ENCODE data around the gene IL18. TPM values are rescaled to one million over a fixed set of nuclear protein-coding genes. Genes with fewer than 3 reads are reported as not detected.

IL18 gene
- total RNA-seq, 1 experiment from 2014 or later = 0.74 TPM

DNA sequence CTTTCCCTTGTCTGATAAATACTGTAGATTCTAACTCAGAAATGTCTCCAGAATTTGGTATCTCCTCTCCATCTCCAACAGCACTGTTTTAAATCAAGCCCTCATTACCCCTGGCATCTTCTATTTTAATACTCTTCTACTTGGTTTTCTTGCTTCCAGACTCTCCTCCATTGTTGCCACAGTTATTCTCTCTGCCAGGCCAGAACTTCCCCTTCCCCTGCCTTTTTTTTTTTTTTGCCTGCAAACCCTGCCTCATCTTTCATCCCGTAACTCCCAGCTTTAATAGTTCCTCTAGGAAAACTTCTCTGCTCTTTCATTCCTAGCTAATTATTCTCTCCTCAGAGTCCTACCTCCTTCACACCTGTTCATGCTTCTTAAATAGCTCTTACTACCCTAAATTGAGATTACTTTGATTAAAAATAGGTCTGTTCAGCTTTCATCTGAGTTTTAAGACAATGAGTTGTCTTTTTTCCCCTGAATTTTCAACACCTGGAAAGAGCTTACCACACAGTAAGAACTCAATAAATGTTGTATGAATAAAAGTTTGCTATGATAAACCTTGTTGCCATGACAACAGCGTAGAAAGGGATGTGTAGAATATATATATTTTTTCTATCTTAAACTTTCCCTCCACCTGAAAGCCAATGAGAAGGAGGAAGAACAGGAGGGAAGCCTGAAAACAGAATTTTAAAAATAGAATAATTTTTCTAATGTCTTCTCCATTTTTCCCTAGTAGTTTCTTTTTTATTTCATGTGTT is 3.6 kb downstream of the IL18 start (continued):
- TF ChIP-seq, protein P1, sequence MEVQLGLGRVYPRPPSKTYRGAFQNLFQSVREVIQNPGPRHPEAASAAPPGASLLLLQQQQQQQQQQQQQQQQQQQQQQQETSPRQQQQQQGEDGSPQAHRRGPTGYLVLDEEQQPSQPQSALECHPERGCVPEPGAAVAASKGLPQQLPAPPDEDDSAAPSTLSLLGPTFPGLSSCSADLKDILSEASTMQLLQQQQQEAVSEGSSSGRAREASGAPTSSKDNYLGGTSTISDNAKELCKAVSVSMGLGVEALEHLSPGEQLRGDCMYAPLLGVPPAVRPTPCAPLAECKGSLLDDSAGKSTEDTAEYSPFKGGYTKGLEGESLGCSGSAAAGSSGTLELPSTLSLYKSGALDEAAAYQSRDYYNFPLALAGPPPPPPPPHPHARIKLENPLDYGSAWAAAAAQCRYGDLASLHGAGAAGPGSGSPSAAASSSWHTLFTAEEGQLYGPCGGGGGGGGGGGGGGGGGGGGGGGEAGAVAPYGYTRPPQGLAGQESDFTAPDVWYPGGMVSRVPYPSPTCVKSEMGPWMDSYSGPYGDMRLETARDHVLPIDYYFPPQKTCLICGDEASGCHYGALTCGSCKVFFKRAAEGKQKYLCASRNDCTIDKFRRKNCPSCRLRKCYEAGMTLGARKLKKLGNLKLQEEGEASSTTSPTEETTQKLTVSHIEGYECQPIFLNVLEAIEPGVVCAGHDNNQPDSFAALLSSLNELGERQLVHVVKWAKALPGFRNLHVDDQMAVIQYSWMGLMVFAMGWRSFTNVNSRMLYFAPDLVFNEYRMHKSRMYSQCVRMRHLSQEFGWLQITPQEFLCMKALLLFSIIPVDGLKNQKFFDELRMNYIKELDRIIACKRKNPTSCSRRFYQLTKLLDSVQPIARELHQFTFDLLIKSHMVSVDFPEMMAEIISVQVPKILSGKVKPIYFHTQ (CRISPR knock-in tag; IDR thresholded peaks at IDR 0.05) = no peak
- no peak for TF ChIP-seq ZNF232 (CRISPR knock-in tag; IDR thresholded peaks at IDR 0.05)
- no peak for TF ChIP-seq NR2C2 (CRISPR knock-in tag; IDR thresholded peaks at IDR 0.05)
- no peak for TF ChIP-seq ZNF671 (CRISPR knock-in tag; IDR thresholded peaks at IDR 0.05)
- TF ChIP-seq, protein P2, sequence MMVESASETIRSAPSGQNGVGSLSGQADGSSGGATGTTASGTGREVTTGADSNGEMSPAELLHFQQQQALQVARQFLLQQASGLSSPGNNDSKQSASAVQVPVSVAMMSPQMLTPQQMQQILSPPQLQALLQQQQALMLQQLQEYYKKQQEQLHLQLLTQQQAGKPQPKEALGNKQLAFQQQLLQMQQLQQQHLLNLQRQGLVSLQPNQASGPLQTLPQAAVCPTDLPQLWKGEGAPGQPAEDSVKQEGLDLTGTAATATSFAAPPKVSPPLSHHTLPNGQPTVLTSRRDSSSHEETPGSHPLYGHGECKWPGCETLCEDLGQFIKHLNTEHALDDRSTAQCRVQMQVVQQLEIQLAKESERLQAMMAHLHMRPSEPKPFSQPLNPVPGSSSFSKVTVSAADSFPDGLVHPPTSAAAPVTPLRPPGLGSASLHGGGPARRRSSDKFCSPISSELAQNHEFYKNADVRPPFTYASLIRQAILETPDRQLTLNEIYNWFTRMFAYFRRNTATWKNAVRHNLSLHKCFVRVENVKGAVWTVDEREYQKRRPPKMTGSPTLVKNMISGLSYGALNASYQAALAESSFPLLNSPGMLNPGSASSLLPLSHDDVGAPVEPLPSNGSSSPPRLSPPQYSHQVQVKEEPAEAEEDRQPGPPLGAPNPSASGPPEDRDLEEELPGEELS (CRISPR knock-in tag; IDR thresholded peaks at IDR 0.05) = no peak

DNA sequence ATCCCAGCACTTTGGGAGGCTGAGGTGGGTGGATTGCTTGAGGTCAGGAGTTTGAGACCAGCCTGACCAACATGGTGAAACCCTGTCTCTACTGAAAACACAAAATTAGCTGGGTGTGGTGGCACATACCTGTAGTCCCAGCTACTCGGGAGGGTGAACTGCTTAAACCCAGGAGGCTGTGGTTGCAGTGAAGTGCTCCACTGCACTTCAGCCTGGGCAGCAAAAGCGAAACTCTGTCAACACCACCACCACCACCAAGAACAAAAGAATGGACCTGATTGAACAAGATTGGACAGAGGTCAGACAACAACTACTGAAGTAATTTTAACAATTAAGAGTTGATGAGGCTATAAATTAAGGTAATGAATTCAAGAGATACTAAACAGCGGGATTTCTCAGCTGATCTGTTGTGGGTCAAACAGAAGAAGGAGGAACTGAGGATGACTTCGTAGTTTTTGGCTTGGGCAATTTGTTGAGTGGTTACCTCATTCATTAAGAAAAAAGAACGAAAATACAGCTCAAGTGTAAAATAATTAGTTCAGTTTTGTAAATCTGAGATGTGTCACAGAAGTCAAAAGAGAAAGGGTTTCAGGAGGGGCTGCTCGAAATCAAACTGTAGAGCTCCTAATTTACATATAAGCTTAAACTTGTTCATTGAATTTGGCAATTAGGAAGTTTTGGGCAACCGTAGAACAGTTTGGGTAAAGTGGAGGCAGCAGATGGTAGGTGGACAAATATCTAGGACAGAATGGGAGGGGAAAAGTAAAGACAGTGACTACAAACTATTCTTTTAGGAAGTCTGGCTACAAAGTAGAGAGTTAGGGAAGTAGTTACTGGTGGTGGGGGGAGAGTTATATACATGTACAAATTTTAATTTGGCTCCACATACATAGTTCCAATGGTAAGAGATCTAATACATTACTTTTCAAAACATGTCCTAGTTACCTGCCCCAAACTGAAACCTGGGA is 4.5 kb downstream of the IL18 start:
- DNase-seq (ENCODE audit: low spot score) = no peak

More for the DNA sequence above, 4.5 kb downstream of the IL18 start:
- TF ChIP-seq OVOL2 (CRISPR knock-in tag; IDR thresholded peaks at IDR 0.05; ENCODE audit: borderline replicate concordance) (no peak), CBFB (CRISPR knock-in tag; IDR thresholded peaks at IDR 0.05; ENCODE audit: low read depth) (no peak), FOXJ3 (CRISPR knock-in tag; IDR thresholded peaks at IDR 0.05; ENCODE audit: borderline replicate concordance) (no peak), CREM (CRISPR knock-in tag; IDR thresholded peaks at IDR 0.05) (no peak), ATF1 (CRISPR knock-in tag; IDR thresholded peaks at IDR 0.05) (no peak), ZNF416 (CRISPR knock-in tag; IDR thresholded peaks at IDR 0.05) (no peak)
- TF ChIP-seq, protein P3, sequence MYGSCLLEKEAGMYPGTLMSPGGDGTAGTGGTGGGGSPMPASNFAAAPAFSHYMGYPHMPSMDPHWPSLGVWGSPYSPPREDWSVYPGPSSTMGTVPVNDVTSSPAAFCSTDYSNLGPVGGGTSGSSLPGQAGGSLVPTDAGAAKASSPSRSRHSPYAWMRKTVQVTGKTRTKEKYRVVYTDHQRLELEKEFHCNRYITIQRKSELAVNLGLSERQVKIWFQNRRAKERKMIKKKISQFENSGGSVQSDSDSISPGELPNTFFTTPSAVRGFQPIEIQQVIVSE (CRISPR knock-in tag; IDR thresholded peaks at IDR 0.05; ENCODE audit: borderline replicate concordance) = no peak
- TF ChIP-seq, protein P4, sequence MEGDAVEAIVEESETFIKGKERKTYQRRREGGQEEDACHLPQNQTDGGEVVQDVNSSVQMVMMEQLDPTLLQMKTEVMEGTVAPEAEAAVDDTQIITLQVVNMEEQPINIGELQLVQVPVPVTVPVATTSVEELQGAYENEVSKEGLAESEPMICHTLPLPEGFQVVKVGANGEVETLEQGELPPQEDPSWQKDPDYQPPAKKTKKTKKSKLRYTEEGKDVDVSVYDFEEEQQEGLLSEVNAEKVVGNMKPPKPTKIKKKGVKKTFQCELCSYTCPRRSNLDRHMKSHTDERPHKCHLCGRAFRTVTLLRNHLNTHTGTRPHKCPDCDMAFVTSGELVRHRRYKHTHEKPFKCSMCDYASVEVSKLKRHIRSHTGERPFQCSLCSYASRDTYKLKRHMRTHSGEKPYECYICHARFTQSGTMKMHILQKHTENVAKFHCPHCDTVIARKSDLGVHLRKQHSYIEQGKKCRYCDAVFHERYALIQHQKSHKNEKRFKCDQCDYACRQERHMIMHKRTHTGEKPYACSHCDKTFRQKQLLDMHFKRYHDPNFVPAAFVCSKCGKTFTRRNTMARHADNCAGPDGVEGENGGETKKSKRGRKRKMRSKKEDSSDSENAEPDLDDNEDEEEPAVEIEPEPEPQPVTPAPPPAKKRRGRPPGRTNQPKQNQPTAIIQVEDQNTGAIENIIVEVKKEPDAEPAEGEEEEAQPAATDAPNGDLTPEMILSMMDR (IDR thresholded peaks at IDR 0.05) = no peak
- TF ChIP-seq, protein P5, sequence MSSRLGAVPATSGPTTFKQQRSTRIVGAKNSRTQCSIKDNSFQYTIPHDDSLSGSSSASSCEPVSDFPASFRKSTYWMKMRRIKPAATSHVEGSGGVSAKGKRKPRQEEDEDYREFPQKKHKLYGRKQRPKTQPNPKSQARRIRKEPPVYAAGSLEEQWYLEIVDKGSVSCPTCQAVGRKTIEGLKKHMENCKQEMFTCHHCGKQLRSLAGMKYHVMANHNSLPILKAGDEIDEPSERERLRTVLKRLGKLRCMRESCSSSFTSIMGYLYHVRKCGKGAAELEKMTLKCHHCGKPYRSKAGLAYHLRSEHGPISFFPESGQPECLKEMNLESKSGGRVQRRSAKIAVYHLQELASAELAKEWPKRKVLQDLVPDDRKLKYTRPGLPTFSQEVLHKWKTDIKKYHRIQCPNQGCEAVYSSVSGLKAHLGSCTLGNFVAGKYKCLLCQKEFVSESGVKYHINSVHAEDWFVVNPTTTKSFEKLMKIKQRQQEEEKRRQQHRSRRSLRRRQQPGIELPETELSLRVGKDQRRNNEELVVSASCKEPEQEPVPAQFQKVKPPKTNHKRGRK (CRISPR knock-in tag; IDR thresholded peaks at IDR 0.05; ENCODE audit: borderline replicate concordance) = no peak
- TF ChIP-seq, protein P6, sequence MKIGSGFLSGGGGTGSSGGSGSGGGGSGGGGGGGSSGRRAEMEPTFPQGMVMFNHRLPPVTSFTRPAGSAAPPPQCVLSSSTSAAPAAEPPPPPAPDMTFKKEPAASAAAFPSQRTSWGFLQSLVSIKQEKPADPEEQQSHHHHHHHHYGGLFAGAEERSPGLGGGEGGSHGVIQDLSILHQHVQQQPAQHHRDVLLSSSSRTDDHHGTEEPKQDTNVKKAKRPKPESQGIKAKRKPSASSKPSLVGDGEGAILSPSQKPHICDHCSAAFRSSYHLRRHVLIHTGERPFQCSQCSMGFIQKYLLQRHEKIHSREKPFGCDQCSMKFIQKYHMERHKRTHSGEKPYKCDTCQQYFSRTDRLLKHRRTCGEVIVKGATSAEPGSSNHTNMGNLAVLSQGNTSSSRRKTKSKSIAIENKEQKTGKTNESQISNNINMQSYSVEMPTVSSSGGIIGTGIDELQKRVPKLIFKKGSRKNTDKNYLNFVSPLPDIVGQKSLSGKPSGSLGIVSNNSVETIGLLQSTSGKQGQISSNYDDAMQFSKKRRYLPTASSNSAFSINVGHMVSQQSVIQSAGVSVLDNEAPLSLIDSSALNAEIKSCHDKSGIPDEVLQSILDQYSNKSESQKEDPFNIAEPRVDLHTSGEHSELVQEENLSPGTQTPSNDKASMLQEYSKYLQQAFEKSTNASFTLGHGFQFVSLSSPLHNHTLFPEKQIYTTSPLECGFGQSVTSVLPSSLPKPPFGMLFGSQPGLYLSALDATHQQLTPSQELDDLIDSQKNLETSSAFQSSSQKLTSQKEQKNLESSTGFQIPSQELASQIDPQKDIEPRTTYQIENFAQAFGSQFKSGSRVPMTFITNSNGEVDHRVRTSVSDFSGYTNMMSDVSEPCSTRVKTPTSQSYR (CRISPR knock-in tag; IDR thresholded peaks at IDR 0.05) = no peak
- TF ChIP-seq, protein P7, sequence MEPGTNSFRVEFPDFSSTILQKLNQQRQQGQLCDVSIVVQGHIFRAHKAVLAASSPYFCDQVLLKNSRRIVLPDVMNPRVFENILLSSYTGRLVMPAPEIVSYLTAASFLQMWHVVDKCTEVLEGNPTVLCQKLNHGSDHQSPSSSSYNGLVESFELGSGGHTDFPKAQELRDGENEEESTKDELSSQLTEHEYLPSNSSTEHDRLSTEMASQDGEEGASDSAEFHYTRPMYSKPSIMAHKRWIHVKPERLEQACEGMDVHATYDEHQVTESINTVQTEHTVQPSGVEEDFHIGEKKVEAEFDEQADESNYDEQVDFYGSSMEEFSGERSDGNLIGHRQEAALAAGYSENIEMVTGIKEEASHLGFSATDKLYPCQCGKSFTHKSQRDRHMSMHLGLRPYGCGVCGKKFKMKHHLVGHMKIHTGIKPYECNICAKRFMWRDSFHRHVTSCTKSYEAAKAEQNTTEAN (CRISPR knock-in tag; IDR thresholded peaks at IDR 0.05) = no peak
- TF ChIP-seq, protein P8, sequence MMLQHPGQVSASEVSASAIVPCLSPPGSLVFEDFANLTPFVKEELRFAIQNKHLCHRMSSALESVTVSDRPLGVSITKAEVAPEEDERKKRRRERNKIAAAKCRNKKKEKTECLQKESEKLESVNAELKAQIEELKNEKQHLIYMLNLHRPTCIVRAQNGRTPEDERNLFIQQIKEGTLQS (CRISPR knock-in tag; conservative IDR thresholded peaks at IDR 0.05) = no peak
- TF ChIP-seq, protein P9, sequence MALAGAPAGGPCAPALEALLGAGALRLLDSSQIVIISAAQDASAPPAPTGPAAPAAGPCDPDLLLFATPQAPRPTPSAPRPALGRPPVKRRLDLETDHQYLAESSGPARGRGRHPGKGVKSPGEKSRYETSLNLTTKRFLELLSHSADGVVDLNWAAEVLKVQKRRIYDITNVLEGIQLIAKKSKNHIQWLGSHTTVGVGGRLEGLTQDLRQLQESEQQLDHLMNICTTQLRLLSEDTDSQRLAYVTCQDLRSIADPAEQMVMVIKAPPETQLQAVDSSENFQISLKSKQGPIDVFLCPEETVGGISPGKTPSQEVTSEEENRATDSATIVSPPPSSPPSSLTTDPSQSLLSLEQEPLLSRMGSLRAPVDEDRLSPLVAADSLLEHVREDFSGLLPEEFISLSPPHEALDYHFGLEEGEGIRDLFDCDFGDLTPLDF (CRISPR knock-in tag; IDR thresholded peaks at IDR 0.05) = no peak
- no peak overlapping the region; the same call in 1 of the 2 replicates for H3K27ac Mint-ChIP-seq
- no peaks in the 10 kb centered on the region for H3K27me3 Mint-ChIP-seq (ENCODE audit: low read depth)
- ChIA-PET CTCF (interaction anchor here (0.5 to 1.0 kb wide), 2 partner anchors 16 to 121 kb away, joined by 4 read pairs; partner anchors contain the start of gene BCO2), POLR2A (no interaction called here)
- no peak for ATAC-seq
- H3K36me3 Mint-ChIP-seq = no peaks in the 10 kb centered on the region
- H3K9me3 Mint-ChIP-seq = no peaks in the 10 kb centered on the region
- H3K4me1 Mint-ChIP-seq = peaks cover 10% of the 10 kb centered on the region
- no peak overlapping the region for H3K4me3 Mint-ChIP-seq

Data from WTC11 (cell line).